GM21526 (cell line): ENCODE results near the gene ANKRD33B.
"Not testable (repeated sequence)": the region's sequence is repeated elsewhere in the genome, so short reads cannot be mapped to it uniquely, and the experiment has no call there.

Source experiments
- ATAC-seq: cut with Tn5 transposase; IDR thresholded peaks from one replicate; pipeline ENCODE4 v1.9.1; 2021; ENCODE audit warnings: moderate library complexity; ENCODE audit not compliant: unreplicated experiment, low FRiP score

Gene ANKRD33B

GRCh38 chr5:10591159-10591558, 27.3 kb downstream of the ANKRD33B start:
- no peak for ATAC-seq

GRCh38 chr5:10591966-10592365, 28.1 kb downstream of the ANKRD33B start:
- no peak for ATAC-seq

DNA sequence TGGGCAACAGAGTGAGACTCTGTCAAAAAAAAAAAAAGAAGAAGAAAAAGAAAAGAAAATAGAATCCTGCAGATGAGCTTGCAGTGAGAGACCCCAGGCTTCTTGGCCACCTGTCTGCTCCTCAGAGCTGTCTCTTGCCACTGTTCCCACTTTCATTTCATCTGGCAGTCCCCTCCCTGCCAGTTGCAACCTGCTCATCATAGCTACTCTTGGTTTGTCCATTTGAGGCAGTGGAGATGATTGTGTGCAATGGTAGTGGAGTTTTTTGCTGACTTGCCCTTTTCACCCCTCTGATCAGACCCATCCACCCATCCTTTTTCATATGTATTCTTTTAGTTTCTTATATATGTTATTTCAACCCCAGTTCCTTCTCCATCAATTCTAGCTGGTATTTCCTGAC, 28.7 kb downstream of the ANKRD33B start:
- ATAC-seq, result peak; percentile 59

DNA sequence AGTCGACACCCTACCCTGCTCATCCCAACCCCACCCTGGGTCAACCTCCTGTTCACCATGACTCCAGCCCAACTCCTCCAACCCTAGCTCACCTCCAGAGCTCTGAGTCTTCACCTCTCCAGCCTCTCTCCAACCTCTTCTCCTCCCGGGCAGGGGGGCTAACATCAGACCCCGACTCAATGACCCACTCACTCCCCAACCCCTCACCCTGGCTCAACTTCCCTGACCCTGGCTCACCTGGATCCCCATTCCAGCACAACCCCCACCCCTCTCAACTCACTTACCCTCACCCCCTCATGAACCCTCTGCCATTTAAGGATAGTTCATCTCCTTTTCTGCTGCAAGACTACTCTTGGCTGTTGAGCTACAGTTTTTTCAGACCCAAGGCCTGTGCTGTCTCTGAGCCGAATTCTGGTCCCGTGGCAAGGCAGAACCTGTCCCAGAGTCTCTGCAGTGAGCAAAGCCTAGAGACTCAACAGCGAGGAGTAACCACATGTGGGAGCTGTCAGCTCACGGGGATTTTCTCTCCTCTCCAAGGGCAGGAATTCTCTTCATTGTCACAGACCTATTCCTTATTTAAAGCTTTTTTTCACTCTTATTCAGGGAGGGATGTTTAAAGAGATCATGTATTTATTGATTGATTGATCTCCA, 29.8 kb downstream of the ANKRD33B start:
- no peak for ATAC-seq

GRCh38 chr5:10594591-10595210, 30.8 kb downstream of the ANKRD33B start:
- ATAC-seq, result no peak

GRCh38 chr5:10595293-10595671, 31.4 kb downstream of the ANKRD33B start:
- no peak for ATAC-seq

GRCh38 chr5:10595672-10596309, 31.9 kb downstream of the ANKRD33B start:
- no peak for ATAC-seq

- no peak for ATAC-seq
Observed at GRCh38 chr5:10596310-10596703, 32.4 kb downstream of the ANKRD33B start.

DNA sequence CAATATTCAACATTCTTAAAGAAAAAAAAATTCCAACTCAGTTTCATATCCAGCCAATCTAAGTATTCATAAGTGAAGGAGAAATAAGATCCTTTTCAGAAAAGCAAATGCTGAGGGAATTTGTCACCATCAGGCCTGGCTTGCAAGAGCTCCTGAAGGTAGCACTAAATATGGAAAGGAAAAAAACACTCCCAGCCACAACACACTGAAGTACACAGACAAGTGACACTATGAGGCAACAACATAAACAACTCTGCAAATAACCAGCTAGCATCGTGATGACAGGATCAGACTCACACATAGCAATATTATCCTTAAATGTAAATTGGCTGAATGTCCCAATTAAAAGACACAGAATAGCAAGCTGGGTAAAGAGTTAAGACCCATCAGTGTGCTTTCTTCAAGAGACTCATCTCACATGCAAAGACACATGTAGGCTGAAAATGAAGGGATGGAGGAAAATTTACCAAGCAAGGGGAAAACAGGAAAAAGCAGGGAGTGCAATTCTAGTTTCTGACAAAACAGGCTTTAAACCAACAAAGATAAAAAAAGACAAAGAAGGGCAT, 33.1 kb downstream of the ANKRD33B start:
- ATAC-seq, result no peak

GRCh38 chr5:10599113-10599512, 35.2 kb downstream of the ANKRD33B start:
- ATAC-seq, result no peak

- ATAC-seq, result no peak
Observed at GRCh38 chr5:10599862-10600284, 36.0 kb downstream of the ANKRD33B start.

DNA sequence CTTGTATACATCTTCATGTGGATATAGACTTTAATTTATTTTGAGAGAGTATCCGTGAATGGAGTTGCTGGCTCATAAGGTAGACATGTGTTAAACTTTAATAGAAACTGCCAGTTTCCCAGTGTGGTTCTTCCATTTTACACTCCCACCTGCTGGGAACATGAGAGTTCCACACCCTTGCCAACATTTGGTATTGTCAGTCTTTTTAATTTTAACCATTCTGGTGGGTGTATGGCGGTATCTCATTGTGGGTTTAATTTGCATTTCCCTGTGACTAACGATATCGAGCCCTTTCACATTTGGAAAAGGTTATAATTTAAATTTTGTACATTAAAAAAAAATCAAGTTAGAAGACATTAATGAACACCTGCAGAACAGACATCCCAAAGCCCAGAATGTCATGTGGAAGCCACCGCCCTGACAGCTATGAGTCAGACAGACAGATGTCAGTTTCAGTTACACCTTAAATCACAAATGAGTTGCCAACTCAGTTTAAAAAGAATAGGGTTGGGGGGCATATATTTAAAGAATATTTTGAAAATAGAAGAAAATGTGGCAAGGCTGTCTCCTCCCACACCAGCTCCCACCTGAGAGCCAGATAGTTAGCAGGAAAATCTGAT, 36.9 kb downstream of the ANKRD33B start:
- ATAC-seq, result peak; percentile 77

GRCh38 chr5:10601246-10602030, 37.6 kb downstream of the ANKRD33B start:
- ATAC-seq, result peak; percentile 28

- no peak for ATAC-seq
Observed at GRCh38 chr5:10602031-10602806, 38.3 kb downstream of the ANKRD33B start.

GRCh38 chr5:10604975-10605374, 41.1 kb downstream of the ANKRD33B start:
- ATAC-seq, result no peak

DNA sequence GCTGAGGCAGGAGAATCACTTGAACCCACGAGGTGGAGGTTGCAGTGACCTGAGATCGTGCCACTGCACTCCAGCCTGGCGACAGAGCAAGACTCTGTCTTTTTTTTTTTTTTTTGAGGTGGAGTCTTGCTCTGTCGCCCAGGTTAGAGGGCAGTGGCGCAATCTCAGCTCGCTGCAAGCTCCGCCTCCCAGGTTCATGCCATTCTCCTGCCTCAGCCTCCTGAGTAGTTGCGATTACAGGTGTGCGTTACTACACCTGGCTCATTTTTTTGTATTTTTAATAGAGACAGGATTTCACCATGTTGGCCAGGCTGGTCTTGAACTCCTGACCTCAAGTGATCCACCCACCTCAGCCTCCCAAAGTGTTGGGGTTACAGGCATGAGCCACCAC, 42.8 kb downstream of the ANKRD33B start:
- not testable (repeated sequence) for ATAC-seq

GRCh38 chr5:10607023-10607665, 43.3 kb downstream of the ANKRD33B start:
- peak; percentile 90 for ATAC-seq

DNA sequence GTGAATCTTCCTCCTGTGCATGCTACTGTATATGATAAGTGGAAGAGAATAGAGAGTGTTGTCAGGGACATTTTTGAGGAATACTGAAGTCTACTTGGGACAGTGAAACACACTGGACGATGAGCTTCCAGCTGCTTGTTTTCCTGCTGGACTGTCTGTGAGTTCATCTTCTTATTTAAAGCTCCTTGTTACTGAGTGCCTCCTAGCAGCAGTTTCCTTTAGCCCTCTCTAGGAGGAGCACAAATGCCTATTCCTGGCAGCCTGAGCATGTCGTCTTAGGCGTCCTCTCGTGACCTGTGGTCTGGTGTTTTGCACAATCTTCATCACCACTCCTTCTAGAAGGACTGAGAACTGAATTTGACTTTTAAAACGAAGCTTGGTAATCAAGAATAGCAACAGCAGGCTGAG, 43.8 kb downstream of the ANKRD33B start:
- peak; percentile 49 for ATAC-seq

- not testable (repeated sequence) for ATAC-seq
Observed at GRCh38 chr5:10608081-10608480, 44.2 kb downstream of the ANKRD33B start.
